Neural cell (in vitro differentiated cells): ENCODE data around the gene COL6A2. TPM values are rescaled to one million over a fixed set of nuclear protein-coding genes. Genes with fewer than 3 reads are reported as not detected.

Experiments used
- H2AFZ ChIP-seq: fragments of 200-600, 300-800 bp; sonication (generic), shearing (Covaris generic); 2 replicates; pipeline ENCODE4 v1.6.0; 2014; ENCODE audit warnings: low read depth, mild to moderate bottlenecking, antibody characterized with exemption, low read length, moderate library complexity
- H3F3A ChIP-seq: fragments of 200-600 bp; shearing (Covaris generic); 2 replicates; pipeline ENCODE4 v1.6.1; 2016; ENCODE audit warnings: mild to moderate bottlenecking, moderate library complexity, mixed read lengths, antibody characterized with exemption, low read length; ENCODE audit not compliant: insufficient read depth, poor library complexity, severe bottlenecking
- H3K27ac ChIP-seq: fragments of 200-600, 300-800 bp; sonication (generic), shearing (Covaris generic); 2 replicates; pipeline ENCODE4 v1.5.1; 2014; ENCODE audit warnings: mild to moderate bottlenecking, low read length, moderate library complexity
- H3K27me3 ChIP-seq: fragments of 300-800, 200-600 bp; sonication (generic), shearing (Covaris generic); 2 replicates; pipeline ENCODE4 v1.6.0; 2014; ENCODE audit warnings: mild to moderate bottlenecking, low read depth, low read length, moderate library complexity; ENCODE audit not compliant: insufficient read depth
- H3K36me3 ChIP-seq: fragments of 300-800, 200-600 bp; sonication (generic), shearing (Covaris generic); 2 replicates; pipeline ENCODE4 v1.5.1; 2014; ENCODE audit warnings: mild to moderate bottlenecking, antibody characterized with exemption, low read length, moderate library complexity; ENCODE audit not compliant: insufficient read depth
- H3K4me2 ChIP-seq: fragments of 300-800, 200-600 bp; sonication (generic), shearing (Covaris generic); 2 replicates; pipeline ENCODE4 v1.6.0; 2014; ENCODE audit warnings: mild to moderate bottlenecking, low read length
- H3K4me3 ChIP-seq: fragments of 300-800, 200-600 bp; sonication (generic), shearing (Covaris generic); 2 replicates; pipeline ENCODE4 v1.5.1; 2014; ENCODE audit warnings: mild to moderate bottlenecking, low read length, moderate library complexity
- H3K79me2 ChIP-seq: fragments of 200-600 bp; shearing (Covaris generic); replicated peaks from 2 replicates; pipeline ENCODE4 v1.6.0; 2014; ENCODE audit warnings: mild to moderate bottlenecking, low read length, moderate library complexity; ENCODE audit not compliant: insufficient read depth
- H3K9ac ChIP-seq: fragments of 300-800, 200-600 bp; sonication (generic), shearing (Covaris generic); 2 replicates; pipeline ENCODE4 v1.6.1; 2016; ENCODE audit warnings: mild to moderate bottlenecking, low read length, mixed read lengths
- H3K9me2 ChIP-seq: fragments of 200-600 bp; shearing (Covaris generic); 2 replicates; pipeline ENCODE4 v1.6.1; 2016; ENCODE audit warnings: mild to moderate bottlenecking, low read length, mixed read lengths; ENCODE audit not compliant: insufficient read depth
- H3K9me3 ChIP-seq: fragments of 200-600, 300-800 bp; sonication (generic), shearing (Covaris generic); 2 replicates; pipeline ENCODE4 v1.6.1; 2016; ENCODE audit warnings: mild to moderate bottlenecking, mixed run types, low read length, moderate library complexity, mixed read lengths
- H4K20me1 ChIP-seq: fragments of 200-600 bp; shearing (Covaris generic); 2 replicates; pipeline ENCODE4 v1.6.1; 2016; ENCODE audit warnings: mild to moderate bottlenecking, mixed run types; ENCODE audit not compliant: insufficient read depth
- EP300 ChIP-seq: fragments of 450-650 bp; conservative IDR thresholded peaks from 2 replicates; pipeline ENCODE4 v1.6.1; 2014; ENCODE audit warnings: antibody characterized with exemption, mild to moderate bottlenecking, moderate library complexity; ENCODE audit not compliant: poor library complexity, severe bottlenecking
- EZH2 ChIP-seq: fragments of 200-600, 300-800 bp; shearing (Covaris generic), sonication (generic); IDR thresholded peaks from 2 replicates; pipeline ENCODE4 v1.6.1; 2014; ENCODE audit warnings: antibody characterized with exemption, low read length, borderline replicate concordance, mild to moderate bottlenecking; ENCODE audit not compliant: insufficient read depth, poor library complexity, severe bottlenecking
- MXI1 ChIP-seq: fragments of 450-650 bp; conservative IDR thresholded peaks from 2 replicates; pipeline ENCODE4 v1.6.1; 2014; ENCODE audit warnings: antibody characterized with exemption, mild to moderate bottlenecking; ENCODE audit not compliant: poor library complexity, severe bottlenecking
- POLR2AphosphoS5 ChIP-seq: IDR thresholded peaks from 2 replicates; pipeline ENCODE4 v1.6.1; 2012
- RAD21 ChIP-seq: fragments of 450-650 bp; conservative IDR thresholded peaks from 2 replicates; pipeline ENCODE4 v1.6.1; 2014; ENCODE audit warnings: antibody characterized with exemption, mild to moderate bottlenecking, moderate library complexity
- SMC3 ChIP-seq: fragments of 450-650 bp; conservative IDR thresholded peaks from 2 replicates; pipeline ENCODE4 v1.6.1; 2014; ENCODE audit warnings: antibody characterized with exemption, mild to moderate bottlenecking, moderate library complexity; ENCODE audit not compliant: poor library complexity
- TAF1 ChIP-seq: IDR thresholded peaks from 2 replicates; pipeline ENCODE4 v1.6.1; 2012; ENCODE audit warnings: low read depth
- polyA plus RNA-seq: library from polyadenylated mRNA; depleted of rRNA; stranded (reverse); fragments of >200 nt; gene quantifications from 2 replicates; pipeline ENCODE4 v1.2.3, GENCODE V29; 2014
- TF ChIP-seq, protein P1 (sequence below): fragments of 450-650 bp; IDR thresholded peaks from 2 replicates; pipeline ENCODE4 v1.5.1; 2014; ENCODE audit warnings: antibody characterized with exemption, mild to moderate bottlenecking, moderate library complexity; ENCODE audit not compliant: poor library complexity, severe bottlenecking
- TF ChIP-seq, protein P2 (sequence below): IDR thresholded peaks from 2 replicates; pipeline ENCODE4 v1.6.1; 2012; ENCODE audit warnings: borderline replicate concordance

COL6A2 gene
- polyA plus RNA-seq, 1 donor from 2014 or later: not detected

DNA sequence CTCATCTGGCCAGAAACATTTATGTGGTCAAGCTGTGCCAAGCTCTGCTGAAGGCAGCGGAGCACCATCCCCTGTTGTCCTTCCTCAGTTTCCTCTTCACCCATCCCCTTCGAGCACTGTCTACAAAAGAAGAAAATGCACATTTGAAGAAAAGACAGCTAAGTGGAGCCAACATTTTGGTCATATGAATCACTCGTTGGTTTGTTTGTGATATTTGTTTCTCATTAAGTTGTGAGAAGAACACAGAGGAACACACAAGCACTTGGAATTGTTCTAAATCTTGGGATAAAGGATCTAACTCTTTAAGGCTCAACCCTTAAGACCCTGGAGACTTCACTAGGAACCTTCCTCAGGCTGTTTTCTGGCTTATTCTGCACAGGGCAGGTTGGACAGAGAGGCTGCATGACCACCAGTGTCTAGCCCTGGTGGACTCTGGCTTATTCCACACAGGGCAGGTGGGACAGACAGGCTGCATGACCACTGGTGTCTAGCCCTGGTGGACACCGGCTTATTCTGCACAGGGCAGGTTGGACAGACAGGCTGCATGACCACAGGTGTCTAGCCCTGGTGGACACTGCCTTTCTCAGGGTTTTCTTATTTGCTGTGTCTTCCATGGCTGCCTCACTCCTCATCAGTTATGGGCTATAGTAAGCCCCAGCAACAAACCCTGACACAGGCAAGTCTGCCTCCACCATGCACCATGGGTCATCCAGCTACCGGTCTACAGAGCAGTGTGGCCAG, 35.3 kb upstream of the COL6A2 start:
- no peak overlapping the region for H3K9ac ChIP-seq
- H3K36me3 ChIP-seq: no peaks in the 10 kb centered on the region
- H3K27ac ChIP-seq: no peak overlapping the region
- TF ChIP-seq EP300 (no peak), TAF1 (no peak), EZH2 (no peak), MXI1 (no peak), POLR2AphosphoS5 (no peak), RAD21 (no peak), SMC3 (no peak)
- TF ChIP-seq, protein P1, sequence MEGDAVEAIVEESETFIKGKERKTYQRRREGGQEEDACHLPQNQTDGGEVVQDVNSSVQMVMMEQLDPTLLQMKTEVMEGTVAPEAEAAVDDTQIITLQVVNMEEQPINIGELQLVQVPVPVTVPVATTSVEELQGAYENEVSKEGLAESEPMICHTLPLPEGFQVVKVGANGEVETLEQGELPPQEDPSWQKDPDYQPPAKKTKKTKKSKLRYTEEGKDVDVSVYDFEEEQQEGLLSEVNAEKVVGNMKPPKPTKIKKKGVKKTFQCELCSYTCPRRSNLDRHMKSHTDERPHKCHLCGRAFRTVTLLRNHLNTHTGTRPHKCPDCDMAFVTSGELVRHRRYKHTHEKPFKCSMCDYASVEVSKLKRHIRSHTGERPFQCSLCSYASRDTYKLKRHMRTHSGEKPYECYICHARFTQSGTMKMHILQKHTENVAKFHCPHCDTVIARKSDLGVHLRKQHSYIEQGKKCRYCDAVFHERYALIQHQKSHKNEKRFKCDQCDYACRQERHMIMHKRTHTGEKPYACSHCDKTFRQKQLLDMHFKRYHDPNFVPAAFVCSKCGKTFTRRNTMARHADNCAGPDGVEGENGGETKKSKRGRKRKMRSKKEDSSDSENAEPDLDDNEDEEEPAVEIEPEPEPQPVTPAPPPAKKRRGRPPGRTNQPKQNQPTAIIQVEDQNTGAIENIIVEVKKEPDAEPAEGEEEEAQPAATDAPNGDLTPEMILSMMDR: no peak
- TF ChIP-seq, protein P2, sequence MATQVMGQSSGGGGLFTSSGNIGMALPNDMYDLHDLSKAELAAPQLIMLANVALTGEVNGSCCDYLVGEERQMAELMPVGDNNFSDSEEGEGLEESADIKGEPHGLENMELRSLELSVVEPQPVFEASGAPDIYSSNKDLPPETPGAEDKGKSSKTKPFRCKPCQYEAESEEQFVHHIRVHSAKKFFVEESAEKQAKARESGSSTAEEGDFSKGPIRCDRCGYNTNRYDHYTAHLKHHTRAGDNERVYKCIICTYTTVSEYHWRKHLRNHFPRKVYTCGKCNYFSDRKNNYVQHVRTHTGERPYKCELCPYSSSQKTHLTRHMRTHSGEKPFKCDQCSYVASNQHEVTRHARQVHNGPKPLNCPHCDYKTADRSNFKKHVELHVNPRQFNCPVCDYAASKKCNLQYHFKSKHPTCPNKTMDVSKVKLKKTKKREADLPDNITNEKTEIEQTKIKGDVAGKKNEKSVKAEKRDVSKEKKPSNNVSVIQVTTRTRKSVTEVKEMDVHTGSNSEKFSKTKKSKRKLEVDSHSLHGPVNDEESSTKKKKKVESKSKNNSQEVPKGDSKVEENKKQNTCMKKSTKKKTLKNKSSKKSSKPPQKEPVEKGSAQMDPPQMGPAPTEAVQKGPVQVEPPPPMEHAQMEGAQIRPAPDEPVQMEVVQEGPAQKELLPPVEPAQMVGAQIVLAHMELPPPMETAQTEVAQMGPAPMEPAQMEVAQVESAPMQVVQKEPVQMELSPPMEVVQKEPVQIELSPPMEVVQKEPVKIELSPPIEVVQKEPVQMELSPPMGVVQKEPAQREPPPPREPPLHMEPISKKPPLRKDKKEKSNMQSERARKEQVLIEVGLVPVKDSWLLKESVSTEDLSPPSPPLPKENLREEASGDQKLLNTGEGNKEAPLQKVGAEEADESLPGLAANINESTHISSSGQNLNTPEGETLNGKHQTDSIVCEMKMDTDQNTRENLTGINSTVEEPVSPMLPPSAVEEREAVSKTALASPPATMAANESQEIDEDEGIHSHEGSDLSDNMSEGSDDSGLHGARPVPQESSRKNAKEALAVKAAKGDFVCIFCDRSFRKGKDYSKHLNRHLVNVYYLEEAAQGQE: no peak
- H4K20me1 ChIP-seq: no peaks in the 10 kb centered on the region
- H3F3A ChIP-seq: no peaks in the 10 kb centered on the region
- no peaks in the 10 kb centered on the region for H3K9me3 ChIP-seq
- no peaks in the 10 kb centered on the region for H3K9me2 ChIP-seq
- no peaks in the 10 kb centered on the region for H3K27me3 ChIP-seq
- no peak overlapping the region for H3K4me3 ChIP-seq
- no peak overlapping the region for H2AFZ ChIP-seq
- no peak overlapping the region for H3K4me2 ChIP-seq
- no peaks in the 10 kb centered on the region for H3K79me2 ChIP-seq

DNA sequence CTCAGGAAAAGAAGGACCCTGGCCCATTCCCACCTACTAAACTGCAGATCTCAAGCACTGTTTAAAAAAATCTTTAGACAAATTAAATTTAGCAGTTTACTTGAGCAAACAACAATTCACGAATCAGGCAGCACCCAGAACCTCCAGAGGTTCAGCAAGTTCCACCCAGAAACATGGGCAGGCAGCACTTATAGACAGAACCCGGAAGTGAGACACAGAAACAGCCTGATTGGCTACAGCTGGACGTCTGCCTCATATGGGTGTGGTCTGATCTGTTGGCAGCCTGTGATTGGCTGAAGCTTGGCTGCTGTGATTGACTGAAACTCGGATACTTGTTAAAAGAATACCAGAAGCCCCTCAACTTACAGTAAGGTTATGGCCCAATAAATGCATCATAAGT, 34.7 kb upstream of the COL6A2 start:
- Histone ChIP-seq H3K4me3 (no peak overlapping the region), H3K27me3 (no peaks in the 10 kb centered on the region), H3K9me2 (no peaks in the 10 kb centered on the region), H2AFZ (no peak overlapping the region), H3K9ac (no peak overlapping the region), H3K79me2 (no peaks in the 10 kb centered on the region), H3K4me2 (no peak overlapping the region), H3K27ac (no peak overlapping the region), H3K36me3 (no peaks in the 10 kb centered on the region), H4K20me1 (no peaks in the 10 kb centered on the region), H3K9me3 (no peaks in the 10 kb centered on the region), H3F3A (no peaks in the 10 kb centered on the region)
- TF ChIP-seq RAD21 (no peak), TAF1 (no peak), MXI1 (no peak), EP300 (no peak), POLR2AphosphoS5 (no peak), EZH2 (no peak), SMC3 (no peak)
- TF ChIP-seq, protein P2: no peak
- TF ChIP-seq, protein P1: no peak
